SKM-1 (cell line): ENCODE results near the gene JAML.
A peak's percentile ranks its signal among the peaks of the same experiment; 100 is the strongest.
"Not testable (repeated sequence)": the region's sequence is repeated elsewhere in the genome, so short reads cannot be mapped to it uniquely, and the experiment has no call there.

Source experiments
- DNase-seq: peaks from one replicate; lab custom pipeline; 2025; ENCODE audit not compliant: unreplicated experiment; lab: John Stamatoyannopoulos, UW

The JAML gene

GRCh38 chr11:118199135-118199534, 25.7 kb downstream of the JAML start:
- no peak for DNase-seq

- DNase-seq = peak; percentile 24
These were observed 26.4 kb downstream of the JAML start for GRCh38 chr11:118198370-118198769.

GRCh38 chr11:118194835-118195627, 29.8 kb downstream of the JAML start:
- DNase-seq = no peak

GRCh38 chr11:118193910-118194566, 30.8 kb downstream of the JAML start:
- DNase-seq = no peak

- DNase-seq = not testable (repeated sequence)
These were observed 32.0 kb downstream of the JAML start for GRCh38 chr11:118192817-118193216.

GRCh38 chr11:118190942-118191506, 33.8 kb downstream of the JAML start:
- not testable (repeated sequence) for DNase-seq

- DNase-seq = peak; percentile 39
These were observed 38.3 kb downstream of the JAML start for GRCh38 chr11:118186346-118187107.

GRCh38 chr11:118184784-118185579, 39.8 kb downstream of the JAML start:
- peak; percentile 81 for DNase-seq

- not testable (repeated sequence) for DNase-seq
These were observed 41.1 kb downstream of the JAML start for GRCh38 chr11:118183691-118184090.

GRCh38 chr11:118180300-118180703, 44.5 kb downstream of the JAML start:
- DNase-seq = no peak

- no peak for DNase-seq
These were observed 48.1 kb downstream of the JAML start for GRCh38 chr11:118176778-118177134.

- DNase-seq = no peak
These were observed 48.6 kb downstream of the JAML start, which contains the start of gene SCN2B for GRCh38 chr11:118175993-118176777. TSS of gene SCN2B (minus strand) at chr11:118176639. CDS start at chr11:118176431, 208 bp downstream.

GRCh38 chr11:118175031-118175992, 49.5 kb downstream of the JAML start:
- DNase-seq = peak; percentile 15

GRCh38 chr11:118174006-118174567, 50.7 kb downstream of the JAML start:
- no peak for DNase-seq

GRCh38 chr11:118172356-118172755, 52.5 kb downstream of the JAML start:
- no peak for DNase-seq

- peak; percentile 56 for DNase-seq
These were observed 53.3 kb downstream of the JAML start for GRCh38 chr11:118171269-118172062.

GRCh38 chr11:118170882-118171268, 53.9 kb downstream of the JAML start:
- no peak for DNase-seq
